HG02623 (cell line): ENCODE measurements around the gene SPEN.

Source experiments
- ATAC-seq: cut with Tn5 transposase; IDR thresholded peaks from one replicate; pipeline ENCODE4 v1.9.1; 2021; ENCODE audit warnings: moderate library complexity; ENCODE audit not compliant: unreplicated experiment

Gene SPEN

GRCh38 chr1:15933684-15934083 is 86.2 kb downstream of the SPEN start:
- no peak for ATAC-seq

DNA sequence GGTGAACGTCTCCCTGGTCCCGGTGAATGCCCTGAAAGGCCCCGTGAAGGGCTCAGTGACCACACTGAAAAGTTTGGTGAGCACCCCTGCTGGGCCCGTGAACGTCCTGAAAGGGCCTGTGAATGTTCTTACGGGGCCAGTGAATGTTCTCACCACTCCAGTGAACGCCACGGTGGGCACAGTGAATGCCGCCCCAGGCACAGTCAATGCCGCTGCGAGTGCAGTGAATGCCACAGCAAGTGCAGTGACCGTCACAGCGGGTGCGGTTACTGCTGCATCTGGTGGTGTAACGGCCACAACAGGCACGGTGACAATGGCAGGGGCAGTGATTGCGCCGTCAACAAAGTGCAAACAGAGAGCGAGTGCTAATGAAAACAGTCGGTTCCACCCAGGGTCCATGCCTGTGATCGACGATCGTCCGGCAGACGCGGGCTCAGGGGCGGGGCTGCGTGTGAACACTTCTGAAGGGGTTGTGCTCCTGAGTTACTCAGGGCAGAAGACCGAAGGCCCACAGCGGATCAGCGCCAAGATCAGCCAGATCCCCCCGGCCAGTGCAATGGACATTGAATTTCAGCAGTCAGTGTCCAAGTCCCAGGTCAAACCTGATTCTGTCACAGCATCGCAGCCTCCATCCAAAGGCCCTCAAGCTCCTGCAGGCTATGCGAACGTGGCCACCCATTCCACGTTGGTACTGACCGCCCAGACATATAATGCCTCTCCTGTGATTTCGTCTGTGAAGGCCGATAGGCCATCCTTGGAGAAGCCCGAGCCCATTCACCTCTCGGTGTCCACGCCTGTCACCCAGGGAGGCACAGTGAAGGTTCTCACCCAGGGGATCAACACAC is 86.9 kb downstream of the SPEN start:
- ATAC-seq = no peak

- no peak for ATAC-seq
Measured at GRCh38 chr1:15935056-15935950, 87.8 kb downstream of the SPEN start.

DNA sequence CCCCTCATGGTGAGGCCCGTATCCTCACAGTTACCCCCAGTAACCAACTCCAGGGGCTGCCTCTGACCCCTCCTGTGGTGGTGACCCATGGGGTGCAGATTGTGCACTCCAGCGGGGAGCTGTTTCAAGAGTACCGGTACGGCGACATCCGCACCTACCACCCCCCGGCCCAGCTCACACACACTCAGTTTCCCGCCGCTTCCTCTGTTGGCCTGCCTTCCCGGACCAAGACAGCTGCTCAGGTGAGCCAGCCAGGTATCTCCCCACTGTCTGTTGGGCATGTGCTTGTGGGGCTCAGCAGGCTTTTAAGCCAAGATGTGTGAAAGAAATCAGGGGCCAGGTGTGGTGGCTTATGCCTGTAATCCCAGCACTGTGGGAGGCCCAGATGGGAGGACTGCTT is 88.5 kb downstream of the SPEN start:
- ATAC-seq = no peak

GRCh38 chr1:15937146-15937545 is 89.6 kb downstream of the SPEN start:
- no peak for ATAC-seq

GRCh38 chr1:15937706-15938168 is 90.2 kb downstream of the SPEN start:
- ATAC-seq = no peak

DNA sequence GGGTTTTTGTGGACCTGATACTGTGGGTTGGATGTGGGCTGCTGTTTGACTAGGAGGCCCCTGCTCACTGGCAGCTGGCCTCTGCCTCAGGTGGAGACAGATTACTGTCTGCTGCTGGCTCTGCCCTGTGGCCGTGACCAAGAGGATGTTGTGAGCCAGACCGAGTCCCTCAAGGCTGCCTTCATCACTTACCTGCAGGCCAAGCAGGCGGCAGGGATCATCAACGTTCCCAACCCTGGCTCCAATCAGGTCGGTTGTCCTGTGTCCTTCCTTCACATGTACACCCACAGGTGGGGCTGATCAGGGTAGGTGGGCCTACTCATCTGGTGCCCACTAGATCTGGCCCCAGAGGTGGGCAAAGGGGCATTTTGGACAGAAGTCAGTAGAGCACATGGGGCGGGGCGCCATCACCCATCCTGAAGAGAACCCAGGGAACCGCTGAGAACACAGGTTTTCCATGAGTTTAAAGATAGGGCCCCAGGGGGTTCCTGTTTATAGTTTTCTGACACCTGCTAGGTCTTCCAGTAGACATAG is 91.2 kb downstream of the SPEN start:
- ATAC-seq = no peak

GRCh38 chr1:15939181-15940109 is 91.9 kb downstream of the SPEN start:
- no peak for ATAC-seq

DNA sequence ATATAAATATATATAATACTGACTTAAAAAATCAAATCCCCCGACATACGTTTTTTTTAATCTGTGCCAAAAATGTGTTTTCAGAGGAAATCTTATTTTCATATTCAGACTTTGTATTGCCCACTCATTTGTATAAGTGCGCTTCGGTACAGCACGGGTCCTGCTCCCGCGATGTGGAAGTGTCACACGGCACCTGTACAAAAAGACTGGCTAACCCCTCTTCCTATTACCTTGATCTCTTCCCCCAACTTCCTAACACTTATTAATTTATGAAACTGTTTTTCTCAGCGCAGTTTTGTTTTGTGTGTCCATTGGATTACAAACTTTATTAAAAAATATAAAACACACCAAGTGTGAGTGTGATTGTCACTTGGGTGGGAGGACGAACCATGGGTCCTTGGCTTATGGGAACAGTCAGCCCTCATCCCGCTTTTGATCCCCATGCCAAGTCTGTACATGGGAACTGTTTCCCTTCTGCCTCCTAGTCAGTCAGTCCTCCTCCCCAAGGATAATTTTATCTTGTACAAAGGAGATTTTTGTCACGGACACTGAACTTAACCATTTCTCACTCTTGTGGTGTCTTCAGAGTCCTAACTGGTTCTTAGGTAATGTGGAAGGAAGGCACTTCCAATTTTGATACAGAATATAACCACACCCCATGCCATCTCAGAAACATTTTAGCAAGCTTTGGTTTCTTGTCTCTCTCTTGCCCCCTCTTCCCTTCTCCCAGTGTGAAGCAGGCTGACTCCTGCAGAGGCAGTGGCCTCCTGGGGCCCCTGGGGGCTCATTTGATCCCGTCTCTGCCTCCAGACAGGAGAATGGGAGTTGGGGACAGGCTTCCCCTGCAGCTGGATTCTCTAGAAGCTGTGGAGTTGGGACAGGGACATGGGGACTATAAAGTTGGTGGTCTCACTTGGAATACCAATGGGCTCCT is 92.9 kb downstream of the SPEN start:
- ATAC-seq = no peak

- ATAC-seq = no peak
Measured at GRCh38 chr1:15941044-15941840, 93.7 kb downstream of the SPEN start.

GRCh38 chr1:15941899-15942660 is 94.6 kb downstream of the SPEN start:
- ATAC-seq = no peak

- ATAC-seq = no peak
Measured at GRCh38 chr1:15942661-15943327, 95.3 kb downstream of the SPEN start.

DNA sequence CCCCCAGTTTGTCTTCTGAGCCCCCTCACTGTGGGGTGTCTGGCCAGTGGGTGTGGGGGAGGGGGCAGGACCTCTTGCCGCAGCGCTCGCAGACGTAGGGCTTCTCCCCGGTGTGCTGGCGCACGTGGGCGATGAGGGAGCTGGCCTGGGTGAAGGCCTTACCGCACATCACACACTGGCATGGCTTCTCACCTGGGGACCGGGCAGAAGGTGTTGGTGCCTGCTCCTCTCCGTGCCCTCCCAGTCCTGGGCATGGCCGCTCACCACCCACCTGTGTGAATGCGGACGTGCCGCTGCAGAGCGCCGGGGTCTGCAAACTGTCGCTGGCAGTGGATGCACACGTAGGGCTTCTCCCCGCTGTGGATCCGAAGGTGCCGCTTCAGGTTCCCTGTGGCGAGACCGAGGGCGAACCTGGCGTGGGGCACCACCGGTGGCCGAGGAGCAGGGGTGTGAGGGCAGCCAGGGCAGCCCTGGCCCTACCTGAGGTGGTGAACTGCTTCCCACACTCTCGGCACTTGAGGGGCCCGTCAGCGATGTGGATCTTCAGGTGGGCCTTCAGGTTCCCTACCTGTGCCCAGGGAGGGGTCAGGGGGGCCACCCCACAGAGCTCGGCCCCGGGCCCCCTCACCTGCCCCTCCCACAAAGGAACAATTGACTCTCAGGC is 96.0 kb downstream of the SPEN start:
- no peak for ATAC-seq

DNA sequence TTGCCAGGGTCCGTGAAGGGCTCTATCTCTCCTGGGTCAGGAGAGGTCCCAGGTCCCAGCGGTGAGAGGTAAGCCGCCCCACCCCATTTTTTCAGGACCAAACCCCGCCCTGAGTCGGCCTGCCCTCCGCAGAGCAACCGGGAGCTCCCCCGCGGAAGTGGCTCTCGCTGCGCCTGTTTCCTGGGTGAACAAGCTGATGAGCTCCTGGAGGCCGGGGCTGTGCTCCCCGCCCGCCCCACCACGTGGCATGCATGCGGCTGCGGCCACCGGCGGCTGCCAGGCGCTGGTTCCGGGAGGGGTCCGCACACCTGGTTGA is 96.4 kb downstream of the SPEN start:
- ATAC-seq = no peak

DNA sequence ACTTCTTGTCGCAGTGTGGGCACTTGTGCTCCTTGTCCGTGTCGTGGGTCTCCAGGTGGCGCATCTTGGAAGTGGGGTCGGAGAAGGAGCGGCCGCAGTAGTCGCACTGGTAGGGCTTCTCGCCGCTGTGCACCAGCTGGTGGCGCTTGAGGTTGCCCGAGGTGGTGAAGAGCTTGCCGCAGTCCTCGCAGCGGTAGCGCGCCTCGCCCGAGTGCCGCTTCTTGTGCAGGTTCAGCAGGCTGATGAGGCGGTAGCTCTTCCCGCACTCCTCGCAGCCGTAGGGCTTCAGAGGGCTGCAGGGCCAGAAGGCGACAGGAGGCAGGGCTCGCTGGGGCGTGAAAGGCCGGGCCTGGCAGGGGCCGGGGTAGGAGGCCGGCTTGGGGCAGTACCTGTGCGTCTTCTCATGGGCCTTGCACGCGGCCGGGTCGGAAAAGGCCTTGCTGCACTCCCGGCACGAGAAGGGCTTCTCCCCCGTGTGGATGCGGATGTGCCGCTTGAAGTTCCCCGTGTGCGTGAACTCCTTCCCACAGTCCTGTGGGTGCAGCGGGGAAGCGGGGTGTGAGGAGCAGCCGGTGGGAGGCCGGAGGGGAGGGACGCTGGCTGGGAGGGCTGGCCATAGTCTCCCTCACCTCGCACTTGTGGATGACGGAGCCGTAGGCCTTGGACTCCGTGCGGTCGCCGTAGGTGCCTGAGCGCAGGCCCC is 97.0 kb downstream of the SPEN start:
- ATAC-seq = no peak
